ENCODE measurements around the gene MALRD1. TPM values are rescaled to one million over a fixed set of nuclear protein-coding genes. Genes with fewer than 3 reads are reported as not detected.

The MALRD1 gene
- total RNA-seq, 4 donors from 2014 or later: 0.33 to 7.5 (median 1.1) TPM

GRCh38 chr10:19480353-19480752 is 431.8 kb downstream of the MALRD1 start:
- DNase-seq (ENCODE audit: extremely low spot score): no peak
- no peaks in the 10 kb centered on the region for H3K4me1 ChIP-seq
- no peak overlapping the region for H3K4me3 ChIP-seq
- intact Hi-C loops (cut with DNase I): loop anchor here (10.0 kb wide), 1 partner anchor 304 kb away; no protein-coding TSS in a partner anchor
- H3K9me3 ChIP-seq: no peaks in the 10 kb centered on the region
- H3K27me3 ChIP-seq: no peaks in the 10 kb centered on the region
- WGBS: 54% methylated on average over 3 of the region's 3 CpGs
- TF ChIP-seq POLR2AphosphoS5 (IDR thresholded peaks at IDR 0.05): no peak
- TF ChIP-seq EP300 (IDR thresholded peaks at IDR 0.05): no peak
- TF ChIP-seq CTCF (IDR thresholded peaks at IDR 0.05): no peak
- H3K36me3 ChIP-seq: no peaks in the 10 kb centered on the region
- no peak overlapping the region for H3K27ac ChIP-seq (replicated peaks in 1 of 4)

DNA sequence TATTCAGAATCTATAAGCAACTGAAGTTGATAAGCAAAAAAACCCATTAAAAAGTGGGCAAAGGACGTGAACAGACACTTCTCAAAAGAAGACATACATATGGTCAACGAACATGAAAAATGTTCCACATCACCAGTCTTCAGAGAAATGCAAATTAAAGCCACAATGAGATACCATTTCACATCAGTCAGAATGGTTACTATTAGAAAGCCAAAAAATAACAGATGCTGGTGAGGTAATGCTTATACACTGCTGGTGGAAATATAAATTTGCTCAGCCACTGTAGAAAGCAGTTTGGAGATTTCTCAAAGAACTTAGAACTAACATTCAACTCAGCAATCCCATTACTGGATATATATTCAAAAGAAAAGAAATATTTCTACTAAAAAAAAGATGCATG is 434.8 kb downstream of the MALRD1 start:
- intact Hi-C loops (cut with DNase I): loop anchor here (10.0 kb wide), 1 partner anchor 301 kb away; no protein-coding TSS in a partner anchor
- H3K27ac ChIP-seq (replicated peaks in 1 of 4): no peak overlapping the region
- no peak for DNase-seq (ENCODE audit: extremely low spot score)
- H3K4me1 ChIP-seq: no peaks in the 10 kb centered on the region
- H3K36me3 ChIP-seq: no peaks in the 10 kb centered on the region
- H3K27me3 ChIP-seq: no peaks in the 10 kb centered on the region
- no peak overlapping the region for H3K4me3 ChIP-seq
- no peaks in the 10 kb centered on the region for H3K9me3 ChIP-seq
- 66% methylated on average over 2 of the region's 2 CpGs for WGBS
- TF ChIP-seq CTCF (IDR thresholded peaks at IDR 0.05) (no peak), EP300 (IDR thresholded peaks at IDR 0.05) (no peak), POLR2A (IDR thresholded peaks at IDR 0.05; ENCODE audit: low read depth) (no peak), POLR2AphosphoS5 (IDR thresholded peaks at IDR 0.05) (no peak)

DNA sequence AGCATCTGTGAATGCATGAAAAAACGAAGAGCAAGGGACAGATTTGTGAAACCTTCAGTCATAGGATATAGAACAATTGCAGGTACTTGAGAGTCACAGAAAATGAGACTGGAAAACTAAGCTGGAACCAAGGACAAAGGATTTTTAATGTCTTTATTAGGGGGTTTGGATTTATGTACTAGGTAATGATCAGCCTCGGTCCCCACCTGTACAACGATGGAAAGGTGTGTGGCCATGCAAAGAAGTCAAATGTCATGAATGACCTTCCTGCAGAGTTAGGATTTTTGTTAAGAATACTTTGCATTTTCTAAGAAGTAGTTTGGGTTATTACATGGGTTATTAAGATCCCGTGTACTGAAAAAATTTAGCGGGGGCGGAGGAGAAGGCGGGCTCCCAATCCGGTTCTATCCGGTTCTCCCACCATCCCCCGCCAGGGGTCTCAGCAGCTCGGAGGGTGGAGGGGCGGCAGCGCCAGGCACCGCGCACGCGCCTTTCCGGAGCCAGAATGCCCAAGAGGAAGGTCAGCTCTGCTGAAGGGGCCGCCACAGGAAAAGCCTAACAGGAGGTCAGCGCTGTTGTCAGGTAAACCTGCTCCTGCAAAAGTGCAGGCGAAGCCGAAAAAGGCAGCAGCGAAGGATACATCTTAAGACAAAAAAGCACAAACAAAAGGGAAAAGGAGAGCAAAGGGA is 440.1 kb downstream of the MALRD1 start:
- H3K9me3 ChIP-seq: no peaks in the 10 kb centered on the region
- TF ChIP-seq CTCF (IDR thresholded peaks at IDR 0.05) (peak in 2 of 3 experiments; percentile 8 to 15), EP300 (IDR thresholded peaks at IDR 0.05) (no peak), POLR2AphosphoS5 (IDR thresholded peaks at IDR 0.05) (no peak), POLR2A (IDR thresholded peaks at IDR 0.05; ENCODE audit: low read depth) (no peak)
- 46% methylated on average over 23 of the region's 23 CpGs for WGBS
- H3K27ac ChIP-seq (replicated peaks in 1 of 4): peak overlapping the region in 2 of 4 donors; percentile 12 to 42
- H3K36me3 ChIP-seq: no peaks in the 10 kb centered on the region
- intact Hi-C loops (cut with DNase I): loop anchor here (10.0 kb wide), 1 partner anchor 296 kb away; no protein-coding TSS in a partner anchor
- no peaks in the 10 kb centered on the region for H3K27me3 ChIP-seq
- H3K4me3 ChIP-seq: peak overlapping the region; percentile 34 to 45 (median 44)
- H3K4me1 ChIP-seq: peaks cover 0 to 23% (median 15%) of the 10 kb centered on the region in 4 donors
- DNase-seq (ENCODE audit: extremely low spot score): no peak

DNA sequence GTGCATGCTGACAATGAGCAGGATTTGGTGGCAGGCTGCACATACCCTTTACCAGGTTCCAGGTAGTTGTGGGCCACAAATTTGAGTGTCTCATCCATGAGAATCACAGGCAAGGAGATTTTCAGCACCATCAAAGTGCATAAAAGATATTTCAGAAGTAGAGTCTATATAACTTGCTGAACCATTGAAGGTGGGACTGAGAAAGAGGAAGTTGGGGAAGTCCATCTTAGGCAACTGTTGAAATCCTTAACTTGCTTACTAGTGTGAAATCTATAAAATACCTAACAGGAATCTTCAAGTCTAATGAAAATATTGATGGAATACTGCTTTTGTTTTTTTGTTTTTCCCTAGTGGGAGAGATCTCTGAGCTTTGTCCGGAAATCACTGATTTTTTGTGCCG is 442.6 kb downstream of the MALRD1 start:
- intact Hi-C loops (cut with DNase I): no loop called here
- TF ChIP-seq POLR2A (IDR thresholded peaks at IDR 0.05; ENCODE audit: low read depth): no peak
- TF ChIP-seq EP300 (IDR thresholded peaks at IDR 0.05): no peak
- TF ChIP-seq CTCF (IDR thresholded peaks at IDR 0.05): no peak
- no peak for TF ChIP-seq POLR2AphosphoS5 (IDR thresholded peaks at IDR 0.05)
- H3K4me3 ChIP-seq: no peak overlapping the region

More for the DNA sequence above, 442.6 kb downstream of the MALRD1 start:
- peaks cover 0 to 23% (median 15%) of the 10 kb centered on the region in 4 donors for H3K4me1 ChIP-seq
- no peaks in the 10 kb centered on the region for H3K9me3 ChIP-seq
- no peaks in the 10 kb centered on the region for H3K27me3 ChIP-seq
- no peak for DNase-seq (ENCODE audit: extremely low spot score)
- no peaks in the 10 kb centered on the region for H3K36me3 ChIP-seq
- 90% methylated on average over 2 of the region's 2 CpGs for WGBS
- H3K27ac ChIP-seq (replicated peaks in 1 of 4): no peak overlapping the region
